Lower leg skin (tissue), 3 donors: ENCODE measurements around the gene DDN.

Experiments
- POLR2A ChIP-seq, 2 donors: fragments of 450-650 bp; IDR thresholded peaks; one replicate each; pipeline ENCODE4 v1.6.1; 2016 to 2017; ENCODE audit warnings: antibody characterized with exemption in 2 of 2, mild to moderate bottlenecking in 1 of 2, moderate library complexity in 1 of 2
- TF ChIP-seq, protein P1 (sequence below), 3 donors: fragments of 450-650 bp; IDR thresholded peaks; one replicate each; pipeline ENCODE4 v1.5.1; 2016; ENCODE audit warnings: antibody characterized with exemption in 3 of 3, mild to moderate bottlenecking in 3 of 3, moderate library complexity in 2 of 3

GRCh38 chr12:49039421-49040363 is 40.5 kb upstream of the DDN start:
- TF ChIP-seq, protein P1, sequence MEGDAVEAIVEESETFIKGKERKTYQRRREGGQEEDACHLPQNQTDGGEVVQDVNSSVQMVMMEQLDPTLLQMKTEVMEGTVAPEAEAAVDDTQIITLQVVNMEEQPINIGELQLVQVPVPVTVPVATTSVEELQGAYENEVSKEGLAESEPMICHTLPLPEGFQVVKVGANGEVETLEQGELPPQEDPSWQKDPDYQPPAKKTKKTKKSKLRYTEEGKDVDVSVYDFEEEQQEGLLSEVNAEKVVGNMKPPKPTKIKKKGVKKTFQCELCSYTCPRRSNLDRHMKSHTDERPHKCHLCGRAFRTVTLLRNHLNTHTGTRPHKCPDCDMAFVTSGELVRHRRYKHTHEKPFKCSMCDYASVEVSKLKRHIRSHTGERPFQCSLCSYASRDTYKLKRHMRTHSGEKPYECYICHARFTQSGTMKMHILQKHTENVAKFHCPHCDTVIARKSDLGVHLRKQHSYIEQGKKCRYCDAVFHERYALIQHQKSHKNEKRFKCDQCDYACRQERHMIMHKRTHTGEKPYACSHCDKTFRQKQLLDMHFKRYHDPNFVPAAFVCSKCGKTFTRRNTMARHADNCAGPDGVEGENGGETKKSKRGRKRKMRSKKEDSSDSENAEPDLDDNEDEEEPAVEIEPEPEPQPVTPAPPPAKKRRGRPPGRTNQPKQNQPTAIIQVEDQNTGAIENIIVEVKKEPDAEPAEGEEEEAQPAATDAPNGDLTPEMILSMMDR (IDR thresholded peaks at IDR 0.05), result no peak
- TF ChIP-seq POLR2A (IDR thresholded peaks at IDR 0.05), result no peak
